IMR-90 (cell line): ENCODE results near the gene LTBP2. TPM values are rescaled to one million over a fixed set of nuclear protein-coding genes. Genes with fewer than 3 reads are reported as not detected.

ENCODE experiments used
- ATAC-seq: fragments of 200-7000 bp; cut with Tn5 transposase; 2 replicates; pipeline ENCODE4 v1.9.1; 2020; ENCODE audit warnings: low read depth, mild to moderate bottlenecking, moderate library complexity
- BruUV-seq: library from RNA; stranded (reverse); fragments of 400-500 nt; replicated peaks from 2 replicates; lab custom pipeline; 2021; lab: Mats Ljungman, UMichigan
- CTCF ChIA-PET: fragments of 300-600 bp; formaldehyde crosslinking; extraction: SDS; loops from one replicate; lab custom pipeline; 2021; ENCODE audit warnings: antibody characterized with exemption; lab: Yijun Ruan, JAX
- POLR2A ChIA-PET: fragments of 300-600 bp; sonication (Branson Sonifier 250); formaldehyde crosslinking; loops from one replicate; lab custom pipeline; 2022; ENCODE audit warnings: antibody characterized with exemption; ENCODE audit not compliant: unreplicated experiment; lab: Charles Lee
- DNase-seq: peaks from one replicate; pipeline ENCODE4 v3.0.0; 2013
- H2AFZ ChIP-seq: replicated peaks from 2 replicates; pipeline ENCODE3; 2013; ENCODE audit warnings: low read length, mild to moderate bottlenecking; ENCODE audit not compliant: poor library complexity
- H2AK5ac ChIP-seq: 2 replicates; pipeline ENCODE4 v1.6.1; 2013; ENCODE audit warnings: low read depth, low read length, inconsistent platforms
- H2AK9ac ChIP-seq: replicated peaks from 2 replicates; pipeline ENCODE3; 2013; ENCODE audit warnings: mild to moderate bottlenecking, low read depth, low read length, moderate library complexity; ENCODE audit not compliant: poor library complexity
- H2BK120ac ChIP-seq: 2 replicates; pipeline ENCODE4 v1.6.1; 2013; ENCODE audit warnings: low read depth, low read length, inconsistent platforms
- H2BK15ac ChIP-seq: 3 replicates; pipeline ENCODE4 v1.6.1; 2013; ENCODE audit warnings: low read depth, low read length, inconsistent platforms
- H2BK20ac ChIP-seq: 2 replicates; pipeline ENCODE4 v1.6.1; 2013; ENCODE audit warnings: low read depth, mild to moderate bottlenecking, inconsistent platforms, low read length, moderate library complexity
- H2BK5ac ChIP-seq: 2 replicates; pipeline ENCODE4 v1.6.1; 2013; ENCODE audit warnings: mild to moderate bottlenecking, low read depth, low read length, inconsistent platforms; ENCODE audit not compliant: poor library complexity, severe bottlenecking
- H3K14ac ChIP-seq: replicated peaks from 2 replicates; pipeline ENCODE4 v1.6.1; 2013; ENCODE audit warnings: low read depth, low read length, inconsistent platforms
- H3K18ac ChIP-seq: 2 replicates; pipeline ENCODE4 v1.6.1; 2013; ENCODE audit warnings: low read depth, low read length, control low read depth
- H3K23ac ChIP-seq: 2 replicates; pipeline ENCODE4 v1.6.1; 2013; ENCODE audit warnings: low read depth, low read length, inconsistent platforms
- H3K27ac ChIP-seq: 2 replicates; pipeline ENCODE4 v1.5.1; 2013; ENCODE audit warnings: mild to moderate bottlenecking, control low read depth, low read length; ENCODE audit not compliant: insufficient read depth
- H3K27me3 ChIP-seq: 2 replicates; pipeline ENCODE4 v1.6.1; 2013; ENCODE audit warnings: low read length; ENCODE audit not compliant: control insufficient read depth, insufficient read depth
- H3K36me3 ChIP-seq: 2 replicates; pipeline ENCODE4 v1.6.1; 2013; ENCODE audit warnings: low read length, mixed read lengths; ENCODE audit not compliant: control insufficient read depth, insufficient read depth
- H3K4ac ChIP-seq: 2 replicates; pipeline ENCODE4 v1.6.1; 2013; ENCODE audit warnings: low read depth, low read length, inconsistent platforms
- H3K4me1 ChIP-seq: 2 replicates; pipeline ENCODE4 v1.6.1; 2013; ENCODE audit warnings: low read length, mixed read lengths; ENCODE audit not compliant: control insufficient read depth, insufficient read depth
- H3K4me2 ChIP-seq: 2 replicates; pipeline ENCODE4 v1.6.1; 2013; ENCODE audit warnings: low read depth, mild to moderate bottlenecking, control low read depth, low read length, moderate library complexity
- H3K4me3 ChIP-seq: 2 replicates; pipeline ENCODE4 v1.5.1; 2013; ENCODE audit warnings: low read depth, mild to moderate bottlenecking, control low read depth, low read length, moderate library complexity; ENCODE audit not compliant: insufficient read depth
- H3K56ac ChIP-seq: 2 replicates; pipeline ENCODE4 v1.6.1; 2013; ENCODE audit warnings: low read length, inconsistent platforms; ENCODE audit not compliant: insufficient read depth; ENCODE audit errors: extremely low read depth
- H3K79me1 ChIP-seq, 2 experiments: 2 replicates each; pipeline ENCODE4 v1.6.1; 2013; ENCODE audit warnings: low read length in 2 of 2, inconsistent platforms in 1 of 2, low read depth in 1 of 2
- H3K9ac ChIP-seq: 2 replicates; pipeline ENCODE4 v1.6.1; 2013; ENCODE audit warnings: low read depth, low read length, control low read depth
- H3K9me1 ChIP-seq: 2 replicates; pipeline ENCODE4 v1.6.1; 2013; ENCODE audit warnings: low read length, inconsistent platforms; ENCODE audit not compliant: insufficient read depth
- H3K9me3 ChIP-seq: 2 replicates; pipeline ENCODE4 v1.6.1; 2013; ENCODE audit warnings: low read length; ENCODE audit not compliant: control insufficient read depth, insufficient read depth
- H4K20me1 ChIP-seq: 2 replicates; pipeline ENCODE4 v1.6.1; 2013; ENCODE audit warnings: low read length, inconsistent platforms; ENCODE audit not compliant: insufficient read depth
- H4K5ac ChIP-seq: 2 replicates; pipeline ENCODE4 v1.6.1; 2013; ENCODE audit warnings: mild to moderate bottlenecking, low read depth, low read length, control low read depth
- H4K8ac ChIP-seq, 2 experiments: 2 replicates each; pipeline ENCODE4 v1.6.1; 2013; ENCODE audit warnings: low read depth in 2 of 2, low read length in 2 of 2, control low read depth in 1 of 2, inconsistent platforms in 1 of 2
- H4K91ac ChIP-seq: 2 replicates; pipeline ENCODE4 v1.6.1; 2013; ENCODE audit warnings: low read depth, low read length, inconsistent platforms; ENCODE audit not compliant: insufficient read depth
- BHLHE40 ChIP-seq: fragments of 150-350 bp; IDR thresholded peaks from 2 replicates; pipeline ENCODE4 v1.6.1; 2016; ENCODE audit warnings: mild to moderate bottlenecking, low read depth, low read length
- CEBPB ChIP-seq: IDR thresholded peaks from 2 replicates; pipeline ENCODE4 v1.6.1; 2012; ENCODE audit warnings: low read depth, low read length, improper control_type of control experiment
- CHD1 ChIP-seq: IDR thresholded peaks from 2 replicates; pipeline ENCODE4 v1.6.1; 2012; ENCODE audit warnings: low read depth, low read length, improper control_type of control experiment
- MAFK ChIP-seq: IDR thresholded peaks from 2 replicates; pipeline ENCODE4 v1.6.1; 2012; ENCODE audit warnings: low read depth, low read length, improper control_type of control experiment
- MAZ ChIP-seq: IDR thresholded peaks from 2 replicates; pipeline ENCODE4 v1.6.1; 2012; ENCODE audit warnings: low read depth, mild to moderate bottlenecking, low read length, improper control_type of control experiment, moderate library complexity, borderline replicate concordance
- MXI1 ChIP-seq: IDR thresholded peaks from 2 replicates; pipeline ENCODE4 v1.6.1; 2012; ENCODE audit warnings: low read depth, mild to moderate bottlenecking, low read length, moderate library complexity, borderline replicate concordance
- NFE2L2 ChIP-seq: fragments of 150-350 bp; IDR thresholded peaks from 2 replicates; pipeline ENCODE4 v1.6.1; 2016; ENCODE audit warnings: low read depth, mild to moderate bottlenecking, low read length
- POLR2A ChIP-seq: IDR thresholded peaks from 2 replicates; pipeline ENCODE4 v1.6.1; 2012; ENCODE audit warnings: mild to moderate bottlenecking, low read depth, low read length
- RAD21 ChIP-seq: IDR thresholded peaks from 2 replicates; pipeline ENCODE4 v1.6.1; 2012; ENCODE audit warnings: low read length, improper control_type of control experiment
- RCOR1 ChIP-seq: IDR thresholded peaks from 2 replicates; pipeline ENCODE4 v1.6.1; 2012; ENCODE audit warnings: mild to moderate bottlenecking, low read length, improper control_type of control experiment; ENCODE audit not compliant: insufficient replicate concordance
- RFX5 ChIP-seq: IDR thresholded peaks from 2 replicates; pipeline ENCODE4 v1.8.0; 2012; ENCODE audit warnings: low read depth, mild to moderate bottlenecking, low read length, moderate library complexity
- SMC3 ChIP-seq: fragments of 150-350 bp; IDR thresholded peaks from 2 replicates; pipeline ENCODE4 v1.6.1; 2016; ENCODE audit warnings: low read depth, mild to moderate bottlenecking, antibody characterized with exemption, low read length, moderate library complexity
- WGBS, 2 experiments: methylation state at CpG; one replicate each; pipeline versions ENCODE4 v1.1.5 to v1.1.7; 2013; ENCODE audit warnings: missing lambda C conversion rate in 2 of 2; ENCODE audit not compliant: insufficient read length in 1 of 2; ENCODE audit errors: extremely low coverage in 2 of 2; 5-methylcytosine and 5-hydroxymethylcytosine counted together
- dilution Hi-C: fragments of 300-500 bp; cut with HindIII; formaldehyde crosslinking; loops from one replicate; pipeline ENCODE4 v1.14.3; 2018; ENCODE audit warnings: low sequenced_read_pairs; ENCODE audit not compliant: unreplicated experiment
- in situ Hi-C: fragments of 300-500 bp; cut with MboI; formaldehyde crosslinking; loops from 3 replicates; pipeline ENCODE4 v1.14.3; 2019; ENCODE audit warnings: low sequenced_read_pairs, inconsistent platforms, mixed read lengths
- intact Hi-C: fragments of 100-400 bp; cut with micrococcal nuclease; formaldehyde crosslinking; loops from 2 replicates; pipeline ENCODE4 v1.10.0; 2022
- polyA plus RNA-seq, 3 experiments: library from polyadenylated mRNA; depleted of rRNA; stranded (reverse); fragments of >200 nt; gene quantifications; 2 replicates each; pipeline ENCODE4 v1.2.3, GENCODE V29; 2012; ENCODE audit warnings: low replicate concordance in 1 of 3
- total RNA-seq: library from RNA; depleted of rRNA; stranded (reverse); fragments of >200 nt; gene quantifications from 2 replicates; pipeline ENCODE4 v1.2.3, GENCODE V29; 2012
- TF ChIP-seq, protein P1 (sequence below): fragments of 150-350 bp; IDR thresholded peaks from 2 replicates; pipeline ENCODE4 v1.6.1; 2017; ENCODE audit warnings: mild to moderate bottlenecking, antibody characterized with exemption, low read length, low read depth

The LTBP2 gene
- total and polyA plus RNA-seq, 2 of the 4 experiments (the other 2 are of a cell fraction): 23.8 to 79.3 TPM

DNA sequence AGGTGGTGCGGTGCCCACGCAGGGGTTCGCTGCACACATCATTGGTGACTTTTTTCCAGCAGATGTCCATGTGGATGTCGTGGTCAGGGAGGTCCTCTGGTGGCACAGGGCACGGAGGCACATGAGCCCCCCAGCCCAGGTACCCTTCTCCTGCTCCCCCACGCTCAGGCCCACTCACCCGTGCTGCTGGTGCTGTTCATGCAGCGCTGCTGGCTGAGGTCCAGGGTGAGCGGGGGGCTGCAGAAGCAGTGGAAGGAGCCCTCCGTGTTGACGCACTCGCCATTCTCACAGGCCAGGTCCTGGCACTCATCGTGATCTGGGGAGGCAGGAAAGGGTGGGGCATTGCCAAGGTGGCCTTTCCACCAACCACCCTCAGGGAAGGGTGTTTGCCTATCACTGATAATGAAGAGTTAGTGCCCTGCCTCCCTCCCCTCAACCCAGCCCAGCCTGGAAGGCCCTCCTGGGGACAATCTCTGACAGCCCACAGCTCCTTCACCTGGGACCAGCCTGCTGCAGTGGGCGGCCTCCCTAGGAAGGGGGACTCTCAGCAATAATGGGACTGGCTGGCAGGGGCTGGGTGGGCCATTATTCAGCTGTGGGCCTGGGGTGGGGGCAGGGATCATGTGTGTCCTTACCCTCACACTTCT lies 108.6 kb downstream of the LTBP2 start:
- Histone ChIP-seq H3K36me3 (peaks cover 28% of the 10 kb centered on the region), H2AK5ac (no peak overlapping the region), H3K23ac (no peak overlapping the region), H3K14ac (no peak overlapping the region), H2BK15ac (no peak overlapping the region), H3K4me3 (no peak overlapping the region), H2AFZ (no peak overlapping the region), H3K79me1 (peaks cover 3 to 14% of the 10 kb centered on the region in 2 experiments), H3K56ac (no peak overlapping the region), H4K91ac (no peak overlapping the region), H2BK120ac (no peak overlapping the region), H3K4me2 (no peak overlapping the region), H3K9me1 (no peaks in the 10 kb centered on the region; the same call in 1 of the 2 replicates), H3K18ac (no peak overlapping the region), H2BK5ac (no peak overlapping the region), H3K9me3 (no peaks in the 10 kb centered on the region), H3K4me1 (peaks cover 3% of the 10 kb centered on the region; the same call in 1 of the 2 replicates), H3K27ac (no peak overlapping the region), H3K27me3 (no peaks in the 10 kb centered on the region), H4K20me1 (no peaks in the 10 kb centered on the region), H3K4ac (no peak overlapping the region), H4K8ac (no peak overlapping the region), H3K9ac (no peak overlapping the region), H2AK9ac (no peak overlapping the region), H4K5ac (no peak overlapping the region), H2BK20ac (no peak overlapping the region)
- 100% methylated on average over 1 of the region's 14 CpGs; no CpG with 5 or more reads in 1 of the 2 experiments for WGBS, 2 experiments
- DNase-seq (no peak), ATAC-seq (no peak)
- ChIA-PET CTCF (no interaction called here), POLR2A (no interaction called here)
- no TSS peak for BruUV-seq
- dilution Hi-C loops: no loop called here
- TF ChIP-seq RCOR1 (no peak), RAD21 (no peak), SMC3 (no peak), MXI1 (no peak), MAZ (no peak), MAFK (no peak), NFE2L2 (no peak), RFX5 (no peak), CHD1 (no peak), POLR2A (no peak), CEBPB (no peak), BHLHE40 (no peak)
- TF ChIP-seq, protein P1, sequence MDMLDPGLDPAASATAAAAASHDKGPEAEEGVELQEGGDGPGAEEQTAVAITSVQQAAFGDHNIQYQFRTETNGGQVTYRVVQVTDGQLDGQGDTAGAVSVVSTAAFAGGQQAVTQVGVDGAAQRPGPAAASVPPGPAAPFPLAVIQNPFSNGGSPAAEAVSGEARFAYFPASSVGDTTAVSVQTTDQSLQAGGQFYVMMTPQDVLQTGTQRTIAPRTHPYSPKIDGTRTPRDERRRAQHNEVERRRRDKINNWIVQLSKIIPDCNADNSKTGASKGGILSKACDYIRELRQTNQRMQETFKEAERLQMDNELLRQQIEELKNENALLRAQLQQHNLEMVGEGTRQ: no peak
- in situ Hi-C loops: loop anchor here (5.0 to 10.0 kb wide), 2 partner anchors 104 to 291 kb away; no protein-coding TSS in a partner anchor
- intact Hi-C loops: no loop called here
